ENCODE data around the gene EP400. TPM values are rescaled to one million over a fixed set of nuclear protein-coding genes. Genes with fewer than 3 reads are reported as not detected.

Gene EP400
- total and polyA plus RNA-seq, 2 of the 13 experiments (the other 11 are each of a cell fraction or from before 2014, with no cell fraction given) = 4.9 to 5.0 TPM

DNA sequence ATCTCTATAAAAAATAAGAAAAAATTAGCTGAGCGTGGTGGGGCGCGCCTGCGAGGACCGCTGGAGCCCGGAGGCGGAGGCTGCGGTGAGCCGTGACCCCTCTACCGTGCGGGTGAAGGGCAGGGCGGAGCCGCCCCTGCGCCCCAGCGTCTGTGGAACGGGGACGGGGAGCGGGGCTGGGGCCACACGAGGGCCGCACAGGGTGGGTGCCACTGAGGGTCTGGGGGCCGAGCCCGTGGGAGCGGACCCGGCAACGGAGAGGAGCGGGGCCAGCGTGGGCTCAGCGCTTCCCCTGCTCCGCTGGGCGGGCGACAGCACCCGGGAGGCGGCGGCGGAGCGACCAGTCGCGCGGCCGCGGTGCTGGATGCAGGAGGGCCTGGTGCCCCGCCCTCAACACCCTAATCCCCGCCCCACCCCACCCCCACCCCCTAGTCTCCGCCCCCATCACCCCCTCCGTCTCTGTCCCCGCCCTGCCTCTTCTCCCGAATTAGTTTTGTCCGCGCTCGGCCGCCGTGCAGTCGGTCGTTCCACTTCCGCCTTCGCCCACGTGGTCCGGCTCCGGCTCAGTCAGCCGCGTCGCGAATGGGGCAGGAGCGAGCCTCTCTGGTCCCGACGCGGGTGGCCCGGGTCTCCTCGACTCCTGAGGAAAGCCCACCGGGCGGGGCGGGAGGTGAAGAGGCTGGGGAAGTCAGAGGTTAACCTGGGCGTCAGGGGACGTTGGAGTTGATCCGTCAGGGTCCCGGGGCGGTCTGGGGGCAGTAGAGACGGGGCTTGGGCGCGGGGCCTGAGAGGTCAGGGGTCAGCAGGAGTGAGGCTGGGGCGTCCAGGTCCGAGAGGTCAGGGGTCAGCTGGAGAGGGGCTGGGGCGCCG is 20.8 kb upstream of the EP400 start, which contains the start of gene PUS1 (continued):
- TF ChIP-seq ARID4A (CRISPR knock-in tag; IDR thresholded peaks at IDR 0.05; ENCODE audit: borderline replicate concordance) (peak; percentile 97), ZNF614 (CRISPR knock-in tag; IDR thresholded peaks at IDR 0.05; ENCODE audit: borderline replicate concordance) (no peak), MYNN (CRISPR knock-in tag; IDR thresholded peaks at IDR 0.05; ENCODE audit: low read depth) (no peak), ZNF17 (CRISPR knock-in tag; IDR thresholded peaks at IDR 0.05) (no peak), ZNF543 (CRISPR knock-in tag; IDR thresholded peaks at IDR 0.05) (0 out of 2 replicates have a peak, but pooled peaks have one; percentile 71), NFE2 (CRISPR knock-in tag; IDR thresholded peaks at IDR 0.05) (no peak), NONO (IDR thresholded peaks at IDR 0.05) (no peak), NONO (CRISPR knock-in tag; conservative IDR thresholded peaks at IDR 0.05) (peak; percentile 96), HNRNPUL1 (IDR thresholded peaks at IDR 0.05; ENCODE audit: low read depth, low read length) (no peak), ZNF496 (CRISPR knock-in tag; IDR thresholded peaks at IDR 0.05; ENCODE audit: insufficient replicate concordance) (no peak), ZNF20 (CRISPR knock-in tag; IDR thresholded peaks at IDR 0.05) (no peak), RBM22 (optimal IDR thresholded peaks at IDR 0.05; ENCODE audit: low read length) (no peak), ZNF205 (CRISPR knock-in tag; IDR thresholded peaks at IDR 0.05) (peak; percentile 31; the same call in 1 of the 2 replicates), RBFOX2 (IDR thresholded peaks at IDR 0.05; ENCODE audit: low read depth, low read length) (peak; percentile 92), CHD2 (IDR thresholded peaks at IDR 0.05; ENCODE audit: low read depth, low read length) (no peak), NBN (conservative IDR thresholded peaks at IDR 0.05) (no peak), AKAP8 (CRISPR knock-in tag; IDR thresholded peaks at IDR 0.05) (0 out of 2 replicates have a peak, but pooled peaks have one; percentile 9), SSRP1 (CRISPR knock-in tag; IDR thresholded peaks at IDR 0.05) (no peak), U2AF1 (optimal IDR thresholded peaks at IDR 0.05; ENCODE audit: low read depth, low read length) (no peak)
- TF ChIP-seq, protein P1, sequence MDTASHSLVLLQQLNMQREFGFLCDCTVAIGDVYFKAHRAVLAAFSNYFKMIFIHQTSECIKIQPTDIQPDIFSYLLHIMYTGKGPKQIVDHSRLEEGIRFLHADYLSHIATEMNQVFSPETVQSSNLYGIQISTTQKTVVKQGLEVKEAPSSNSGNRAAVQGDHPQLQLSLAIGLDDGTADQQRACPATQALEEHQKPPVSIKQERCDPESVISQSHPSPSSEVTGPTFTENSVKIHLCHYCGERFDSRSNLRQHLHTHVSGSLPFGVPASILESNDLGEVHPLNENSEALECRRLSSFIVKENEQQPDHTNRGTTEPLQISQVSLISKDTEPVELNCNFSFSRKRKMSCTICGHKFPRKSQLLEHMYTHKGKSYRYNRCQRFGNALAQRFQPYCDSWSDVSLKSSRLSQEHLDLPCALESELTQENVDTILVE (CRISPR knock-in tag; IDR thresholded peaks at IDR 0.05) = peak; percentile 52; the same call in 1 of the 2 replicates
- TF ChIP-seq, protein P2, sequence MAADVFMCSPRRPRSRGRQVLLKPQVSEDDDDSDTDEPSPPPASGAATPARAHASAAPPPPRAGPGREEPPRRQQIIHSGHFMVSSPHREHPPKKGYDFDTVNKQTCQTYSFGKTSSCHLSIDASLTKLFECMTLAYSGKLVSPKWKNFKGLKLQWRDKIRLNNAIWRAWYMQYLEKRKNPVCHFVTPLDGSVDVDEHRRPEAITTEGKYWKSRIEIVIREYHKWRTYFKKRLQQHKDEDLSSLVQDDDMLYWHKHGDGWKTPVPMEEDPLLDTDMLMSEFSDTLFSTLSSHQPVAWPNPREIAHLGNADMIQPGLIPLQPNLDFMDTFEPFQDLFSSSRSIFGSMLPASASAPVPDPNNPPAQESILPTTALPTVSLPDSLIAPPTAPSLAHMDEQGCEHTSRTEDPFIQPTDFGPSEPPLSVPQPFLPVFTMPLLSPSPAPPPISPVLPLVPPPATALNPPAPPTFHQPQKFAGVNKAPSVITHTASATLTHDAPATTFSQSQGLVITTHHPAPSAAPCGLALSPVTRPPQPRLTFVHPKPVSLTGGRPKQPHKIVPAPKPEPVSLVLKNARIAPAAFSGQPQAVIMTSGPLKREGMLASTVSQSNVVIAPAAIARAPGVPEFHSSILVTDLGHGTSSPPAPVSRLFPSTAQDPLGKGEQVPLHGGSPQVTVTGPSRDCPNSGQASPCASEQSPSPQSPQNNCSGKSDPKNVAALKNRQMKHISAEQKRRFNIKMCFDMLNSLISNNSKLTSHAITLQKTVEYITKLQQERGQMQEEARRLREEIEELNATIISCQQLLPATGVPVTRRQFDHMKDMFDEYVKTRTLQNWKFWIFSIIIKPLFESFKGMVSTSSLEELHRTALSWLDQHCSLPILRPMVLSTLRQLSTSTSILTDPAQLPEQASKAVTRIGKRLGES (CRISPR knock-in tag; IDR thresholded peaks at IDR 0.05; ENCODE audit: borderline replicate concordance) = no peak
